Body of pancreas (tissue), 4 donors: Measurements from ENCODE around the gene PACS1. TPM values are rescaled to one million over a fixed set of nuclear protein-coding genes. Genes with fewer than 3 reads are reported as not detected.

Experiments
- ATAC-seq: fragments of 150-250 bp; one replicate; pipeline ENCODE4 v1.9.1; 2016
- DNase-seq, 4 donors: peaks; one replicate each; pipeline ENCODE4 v3.0.0-alpha.2; 2019
- H3K27ac ChIP-seq, 4 donors: fragments of 200-600 bp; sonication (generic); 1 replicate in 3 of 4; 2 replicates in 1 of 4; pipeline versions ENCODE4 v1.5.1 to v1.6.1; 2016 to 2019; ENCODE audit warnings: mild to moderate bottlenecking in 1 of 4, mixed read lengths in 1 of 4, moderate library complexity in 1 of 4
- H3K27me3 ChIP-seq, 2 donors: fragments of 200-600 bp; sonication (generic); one replicate each; pipeline ENCODE4 v1.6.0; 2016; ENCODE audit warnings: mild to moderate bottlenecking in 1 of 2
- H3K36me3 ChIP-seq, 2 donors: fragments of 200-600 bp; sonication (generic); replicated peaks in 1 of 2; 2 replicates each; pipeline ENCODE4 v1.5.1; 2016; ENCODE audit warnings: low read depth in 2 of 2; ENCODE audit not compliant: insufficient read depth in 1 of 2
- H3K4me1 ChIP-seq: fragments of 200-600 bp; sonication (generic); one replicate; pipeline ENCODE4 v1.6.0; 2016
- H3K4me3 ChIP-seq, 2 donors: fragments of 200-600 bp; sonication (generic); 1 replicate in 1 of 2; 2 replicates in 1 of 2; pipeline ENCODE4 v1.5.1; 2016 to 2019
- H3K9me3 ChIP-seq, 3 donors: fragments of 200-600 bp; sonication (generic); 1 replicate in 2 of 3; 2 replicates in 1 of 3; pipeline ENCODE4 v1.5.1; 2016
- CTCF ChIP-seq, 7 experiments: fragments of 450-650 bp in 4 of 7; fragments of 200-600 bp in 3 of 7; sonication (generic) in 3 of 7; IDR thresholded peaks; one replicate each; pipeline ENCODE4 v1.5.1; 2016 to 2019; ENCODE audit warnings: antibody characterized with exemption in 7 of 7
- POLR2A ChIP-seq, 3 donors: fragments of 450-650 bp; IDR thresholded peaks; one replicate each; pipeline ENCODE4 v1.6.1; 2016; ENCODE audit warnings: antibody characterized with exemption in 3 of 3, mild to moderate bottlenecking in 2 of 3
- WGBS, 2 donors: methylation state at CpG; one replicate each; pipeline ENCODE4 v1.1.5; 2017; 5-methylcytosine and 5-hydroxymethylcytosine counted together
- intact Hi-C: fragments of 100-400 bp; cut with DNase I; formaldehyde crosslinking; loops from one replicate; pipeline ENCODE4 v1.15.1; 2023
- total RNA-seq, 2 donors: library from RNA; depleted of rRNA; stranded (reverse); fragments of >200 nt; gene quantifications; one replicate each; pipeline ENCODE4 v1.1.0, GENCODE V29; 2016

The PACS1 gene
- total RNA-seq, 2 donors from 2014 or later: 17.5 to 19.7 TPM

- intact Hi-C loops: loop anchor here (10.0 kb wide), 1 partner anchor 71 kb away; no protein-coding TSS in a partner anchor
- peaks cover 30 to 61% of the 10 kb centered on the region in 2 donors for H3K36me3 ChIP-seq
- no peak for TF ChIP-seq CTCF (IDR thresholded peaks at IDR 0.05)
- no peak for TF ChIP-seq POLR2A (IDR thresholded peaks at IDR 0.05)
- 90 to 93% methylated on average over 2 of the region's 2 CpGs for WGBS, 2 donors
- ATAC-seq (no peak), DNase-seq (no peak)
- no peak overlapping the region for H3K4me3 ChIP-seq
- peaks cover 13% of the 10 kb centered on the region for H3K4me1 ChIP-seq
- H3K27me3 ChIP-seq: no peaks in the 10 kb centered on the region
- H3K27ac ChIP-seq: no peak overlapping the region
- H3K9me3 ChIP-seq: no peaks in the 10 kb centered on the region
These were observed 6.2 kb upstream of the PACS1 start for GRCh38 chr11:66063900-66064299.

- Histone ChIP-seq H3K27me3 (no peaks in the 10 kb centered on the region), H3K4me3 (no peak overlapping the region), H3K36me3 (peaks cover 25 to 55% of the 10 kb centered on the region in 2 donors), H3K4me1 (peaks cover 20% of the 10 kb centered on the region), H3K27ac (no peak overlapping the region), H3K9me3 (no peaks in the 10 kb centered on the region)
- no peak for TF ChIP-seq POLR2A (IDR thresholded peaks at IDR 0.05)
- TF ChIP-seq CTCF (IDR thresholded peaks at IDR 0.05): no peak
- WGBS, 2 donors: 100% methylated on average over 1 of the region's 1 CpG
- ATAC-seq (no peak), DNase-seq (no peak)
- intact Hi-C loops: loop anchor here (10.0 kb wide), 1 partner anchor 70 kb away; no protein-coding TSS in a partner anchor
These were observed 5.5 kb upstream of the PACS1 start for GRCh38 chr11:66064571-66064970.

- Histone ChIP-seq H3K4me1 (peaks cover 30% of the 10 kb centered on the region), H3K4me3 (no peak overlapping the region), H3K36me3 (peaks cover 9 to 37% of the 10 kb centered on the region in 2 donors), H3K9me3 (no peaks in the 10 kb centered on the region), H3K27ac (no peak overlapping the region), H3K27me3 (no peaks in the 10 kb centered on the region)
- DNase-seq: no peak
- ATAC-seq: no peak
- intact Hi-C loops: loop anchor here (10.0 kb wide), 1 partner anchor 68 kb away; no protein-coding TSS in a partner anchor
- TF ChIP-seq CTCF (IDR thresholded peaks at IDR 0.05) (no peak), POLR2A (IDR thresholded peaks at IDR 0.05) (no peak)
- WGBS, 2 donors: 68 to 81% methylated on average over 3 of the region's 3 CpGs
These were observed 3.3 kb upstream of the PACS1 start for GRCh38 chr11:66066751-66067150.

- Histone ChIP-seq H3K36me3 (peaks cover 9 to 33% of the 10 kb centered on the region in 2 donors), H3K4me3 (no peak overlapping the region), H3K9me3 (no peaks in the 10 kb centered on the region), H3K27me3 (no peaks in the 10 kb centered on the region), H3K4me1 (peaks cover 31% of the 10 kb centered on the region), H3K27ac (peak overlapping the region in 3 of 4 donors; percentile 87 to 95 (median 89))
- no peak for TF ChIP-seq CTCF (IDR thresholded peaks at IDR 0.05)
- no peak for TF ChIP-seq POLR2A (IDR thresholded peaks at IDR 0.05)
- DNase-seq (no peak), ATAC-seq (no peak)
- 80 to 96% methylated on average over 4 of the region's 4 CpGs for WGBS, 2 donors
- intact Hi-C loops: loop anchor here (10.0 kb wide), 1 partner anchor 67 kb away; no protein-coding TSS in a partner anchor
These were observed 2.4 kb upstream of the PACS1 start for GRCh38 chr11:66067640-66068039.
